Measurements from ENCODE around the gene PKDREJ. TPM values are rescaled to one million over a fixed set of nuclear protein-coding genes. Genes with fewer than 3 reads are reported as not detected.

Gene PKDREJ
- total RNA-seq, 1 donor = not detected

DNA sequence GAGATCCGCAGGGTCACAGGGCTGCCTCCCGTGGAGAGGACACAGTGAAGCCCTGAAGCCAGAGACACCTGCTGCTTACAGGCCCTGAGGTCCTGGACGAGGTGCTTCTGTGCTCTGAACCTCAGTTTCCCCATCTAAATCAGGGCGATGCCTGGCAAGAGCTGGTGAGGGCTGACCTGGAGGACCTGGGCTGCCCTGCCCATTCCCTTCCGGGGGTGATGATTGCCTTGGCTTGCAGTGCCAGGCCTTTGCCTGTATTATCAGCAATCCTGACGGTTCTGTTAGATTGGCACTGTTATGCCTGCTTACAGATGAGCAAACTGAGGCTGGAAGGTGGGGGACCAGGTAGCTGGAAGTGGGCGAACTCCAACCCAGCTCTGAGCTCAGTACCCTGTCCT is 25.7 kb upstream of the PKDREJ start:
- peaks cover 38% of the 10 kb centered on the region for H3K36me3 ChIP-seq (ENCODE audit: insufficient read depth, low read length)
- peak; percentile 77 for DNase-seq (ENCODE audit: insufficient read length, low spot score, missing footprints)
- H3K4me2 ChIP-seq (ENCODE audit: insufficient read depth, low read length) = no peak overlapping the region
- H3K27ac ChIP-seq (ENCODE audit: low read depth, low read length) = no peak overlapping the region
- H3K4me3 ChIP-seq (ENCODE audit: insufficient read depth, low read length) = no peak overlapping the region
- H4K20me1 ChIP-seq (ENCODE audit: insufficient read depth, low read length) = no peaks in the 10 kb centered on the region
- H3K27me3 ChIP-seq (ENCODE audit: insufficient read depth, low read length) = no peaks in the 10 kb centered on the region
- H3K79me2 ChIP-seq (ENCODE audit: insufficient read depth, low read length) = no peaks in the 10 kb centered on the region
- no peak overlapping the region for H2AFZ ChIP-seq (ENCODE audit: low read length)
- H3K4me1 ChIP-seq (ENCODE audit: insufficient read depth, low read length) = no peaks in the 10 kb centered on the region
- no peaks in the 10 kb centered on the region for H3K9me3 ChIP-seq (ENCODE audit: low read depth, low read length)
- TF ChIP-seq, protein P1, sequence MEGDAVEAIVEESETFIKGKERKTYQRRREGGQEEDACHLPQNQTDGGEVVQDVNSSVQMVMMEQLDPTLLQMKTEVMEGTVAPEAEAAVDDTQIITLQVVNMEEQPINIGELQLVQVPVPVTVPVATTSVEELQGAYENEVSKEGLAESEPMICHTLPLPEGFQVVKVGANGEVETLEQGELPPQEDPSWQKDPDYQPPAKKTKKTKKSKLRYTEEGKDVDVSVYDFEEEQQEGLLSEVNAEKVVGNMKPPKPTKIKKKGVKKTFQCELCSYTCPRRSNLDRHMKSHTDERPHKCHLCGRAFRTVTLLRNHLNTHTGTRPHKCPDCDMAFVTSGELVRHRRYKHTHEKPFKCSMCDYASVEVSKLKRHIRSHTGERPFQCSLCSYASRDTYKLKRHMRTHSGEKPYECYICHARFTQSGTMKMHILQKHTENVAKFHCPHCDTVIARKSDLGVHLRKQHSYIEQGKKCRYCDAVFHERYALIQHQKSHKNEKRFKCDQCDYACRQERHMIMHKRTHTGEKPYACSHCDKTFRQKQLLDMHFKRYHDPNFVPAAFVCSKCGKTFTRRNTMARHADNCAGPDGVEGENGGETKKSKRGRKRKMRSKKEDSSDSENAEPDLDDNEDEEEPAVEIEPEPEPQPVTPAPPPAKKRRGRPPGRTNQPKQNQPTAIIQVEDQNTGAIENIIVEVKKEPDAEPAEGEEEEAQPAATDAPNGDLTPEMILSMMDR (IDR thresholded peaks at IDR 0.05; ENCODE audit: extremely low read depth, low read depth, low read length) = no peak

DNA sequence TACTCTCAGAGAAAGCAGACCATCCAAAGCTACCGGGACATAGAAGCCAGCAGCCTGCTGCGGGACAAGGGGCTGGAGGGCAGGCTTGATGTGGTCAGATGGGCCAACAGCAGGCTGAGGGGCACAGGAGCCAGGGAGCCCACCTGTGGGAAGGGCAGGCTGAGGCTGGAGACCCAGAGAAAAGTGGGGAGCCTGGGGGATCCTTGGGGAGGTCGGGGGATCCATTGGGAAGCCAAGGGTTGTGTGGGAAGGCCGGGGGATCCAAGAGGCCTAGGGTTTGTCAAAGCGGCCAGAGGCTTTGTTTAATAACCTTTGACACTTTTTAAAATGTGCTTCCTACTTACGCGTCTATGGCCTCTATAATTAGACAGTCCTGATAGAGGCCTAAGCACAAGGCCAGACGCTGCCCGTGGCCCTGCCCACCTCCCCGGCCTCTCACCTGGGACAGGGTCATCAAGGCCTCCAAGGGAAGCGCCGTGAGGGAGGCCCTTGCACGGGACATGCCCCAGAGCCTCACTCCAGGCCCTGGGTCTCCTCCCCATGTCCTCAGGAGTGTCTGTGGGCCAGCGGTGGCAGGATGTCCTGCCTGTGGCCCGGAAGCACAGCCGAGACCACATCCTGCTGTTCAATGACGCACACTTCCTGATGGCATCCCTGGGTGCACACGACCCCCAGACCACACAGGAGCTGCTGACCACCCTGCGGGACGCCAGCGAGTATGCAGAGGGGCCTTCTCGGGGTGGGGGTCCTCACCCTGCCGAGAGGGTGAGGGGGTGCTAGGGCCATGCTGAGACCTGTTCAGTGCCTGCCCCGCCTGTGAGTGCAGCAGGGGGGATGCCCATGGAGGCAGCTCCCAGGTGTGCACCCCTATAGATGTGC is 25.0 kb upstream of the PKDREJ start:
- Histone ChIP-seq H2AFZ (ENCODE audit: low read length) (no peak overlapping the region), H3K4me2 (ENCODE audit: insufficient read depth, low read length) (no peak overlapping the region)
- TF ChIP-seq, protein P1 (IDR thresholded peaks at IDR 0.05; ENCODE audit: extremely low read depth, low read depth, low read length) = no peak

DNA sequence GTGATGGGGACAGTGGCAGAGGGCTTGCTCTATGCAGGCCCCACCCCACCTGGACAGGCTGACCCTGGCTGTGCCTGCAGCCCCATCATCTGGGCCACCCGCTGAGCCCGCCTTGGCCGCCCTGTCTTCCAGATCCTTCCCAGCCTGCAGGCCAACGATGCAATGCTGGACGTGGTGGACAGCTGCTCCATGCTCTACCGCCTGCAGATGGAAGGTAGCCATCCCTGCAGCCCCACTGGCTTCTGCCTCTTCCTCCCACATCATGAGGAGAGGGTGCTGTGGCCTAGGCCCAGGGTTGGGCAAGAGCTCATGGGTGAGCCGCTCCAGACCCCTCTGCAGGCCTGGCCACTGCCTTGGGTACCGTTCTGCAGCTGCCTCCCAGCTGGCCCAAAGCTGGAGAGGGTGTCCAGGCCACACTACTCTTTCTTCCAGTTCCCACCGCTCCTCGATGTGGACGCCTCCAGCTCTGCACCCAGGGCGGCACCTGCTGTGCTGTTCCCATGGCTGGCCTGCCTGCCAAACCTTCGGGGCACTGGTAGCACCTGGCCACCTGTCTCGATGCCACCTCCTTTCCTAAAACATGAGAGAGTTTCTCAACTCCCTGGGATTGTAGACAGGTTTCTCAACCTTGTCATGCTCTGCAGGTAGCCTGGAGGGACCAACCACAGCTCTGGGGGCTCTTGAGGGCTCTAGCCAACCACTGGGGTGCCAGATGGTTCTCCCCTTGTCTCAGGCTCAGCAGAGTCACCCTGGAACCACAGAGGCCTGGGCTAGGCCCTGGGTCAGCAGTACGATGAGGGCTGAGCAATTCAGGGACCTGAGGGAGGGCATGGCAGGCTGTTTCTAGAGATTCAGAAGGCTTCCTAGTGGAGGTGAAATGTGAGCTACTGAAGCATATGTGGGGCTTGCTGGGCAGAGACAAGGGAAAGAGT is 24.1 kb upstream of the PKDREJ start:
- H3K4me3 ChIP-seq (ENCODE audit: insufficient read depth, low read length) = no peak overlapping the region
- no peaks in the 10 kb centered on the region for H3K4me1 ChIP-seq (ENCODE audit: insufficient read depth, low read length)
- no peak overlapping the region for H2AFZ ChIP-seq (ENCODE audit: low read length)
- H3K27ac ChIP-seq (ENCODE audit: low read depth, low read length) = no peak overlapping the region
- H3K27me3 ChIP-seq (ENCODE audit: insufficient read depth, low read length) = no peaks in the 10 kb centered on the region
- H3K4me2 ChIP-seq (ENCODE audit: insufficient read depth, low read length) = no peak overlapping the region
- DNase-seq (ENCODE audit: insufficient read length, low spot score, missing footprints) = peak; percentile 74
- no peaks in the 10 kb centered on the region for H3K9me3 ChIP-seq (ENCODE audit: low read depth, low read length)
- H4K20me1 ChIP-seq (ENCODE audit: insufficient read depth, low read length) = no peaks in the 10 kb centered on the region
- H3K36me3 ChIP-seq (ENCODE audit: insufficient read depth, low read length) = peaks cover 26% of the 10 kb centered on the region
- H3K79me2 ChIP-seq (ENCODE audit: insufficient read depth, low read length) = no peaks in the 10 kb centered on the region
- TF ChIP-seq, protein P1 (IDR thresholded peaks at IDR 0.05; ENCODE audit: extremely low read depth, low read depth, low read length) = no peak

More for the DNA sequence above, 25.0 kb upstream of the PKDREJ start:
- peaks cover 33% of the 10 kb centered on the region for H3K36me3 ChIP-seq (ENCODE audit: insufficient read depth, low read length)
- peak; percentile 56 for DNase-seq (ENCODE audit: insufficient read length, low spot score, missing footprints)
- no peaks in the 10 kb centered on the region for H3K79me2 ChIP-seq (ENCODE audit: insufficient read depth, low read length)
- H3K4me1 ChIP-seq (ENCODE audit: insufficient read depth, low read length) = no peaks in the 10 kb centered on the region
- H3K4me3 ChIP-seq (ENCODE audit: insufficient read depth, low read length) = no peak overlapping the region
- H3K9me3 ChIP-seq (ENCODE audit: low read depth, low read length) = no peaks in the 10 kb centered on the region
- H4K20me1 ChIP-seq (ENCODE audit: insufficient read depth, low read length) = no peaks in the 10 kb centered on the region
- H3K27ac ChIP-seq (ENCODE audit: low read depth, low read length) = no peak overlapping the region
- no peaks in the 10 kb centered on the region for H3K27me3 ChIP-seq (ENCODE audit: insufficient read depth, low read length)

Data from osteoblast (primary cell).